Mammary epithelial cell (primary cell): Measurements from ENCODE around the gene CMTM4.

Experiments used
- EZH2 ChIP-seq: IDR thresholded peaks from 2 replicates; pipeline ENCODE4 v1.6.1; 2012; ENCODE audit warnings: low read length, inconsistent platforms, borderline replicate concordance
- TF ChIP-seq, protein P1 (sequence below), 2 donors: IDR thresholded peaks in 1 of 2; conservative IDR thresholded peaks in 1 of 2; 2 replicates each; pipeline ENCODE4 v1.5.1; 2011 to 2012; ENCODE audit warnings: inconsistent platforms in 2 of 2, low read length in 2 of 2, mild to moderate bottlenecking in 2 of 2, control low read depth in 1 of 2, low read depth in 1 of 2; ENCODE audit not compliant: insufficient read depth in 1 of 2; ENCODE audit errors: extremely low read depth in 1 of 2

DNA sequence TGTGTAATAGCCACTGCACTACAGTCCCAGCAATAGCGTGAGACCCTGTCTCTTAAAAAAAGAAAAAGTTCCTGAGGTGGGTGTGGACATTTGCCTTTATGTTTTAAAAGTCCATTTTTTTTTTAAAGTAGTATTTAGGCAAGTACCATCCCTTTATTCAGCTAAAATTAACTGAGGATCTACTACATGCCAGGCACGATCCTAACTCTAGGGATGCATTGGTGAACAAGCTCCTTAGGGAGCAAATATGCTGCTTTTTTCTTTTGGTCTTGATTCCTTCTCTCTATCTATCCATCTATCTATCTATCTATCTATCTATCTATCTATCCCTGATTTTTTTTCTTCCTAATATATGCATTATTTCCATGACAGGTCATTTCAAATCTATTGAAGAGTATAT lies 47.4 kb downstream of the CMTM4 start:
- TF ChIP-seq, protein P1, sequence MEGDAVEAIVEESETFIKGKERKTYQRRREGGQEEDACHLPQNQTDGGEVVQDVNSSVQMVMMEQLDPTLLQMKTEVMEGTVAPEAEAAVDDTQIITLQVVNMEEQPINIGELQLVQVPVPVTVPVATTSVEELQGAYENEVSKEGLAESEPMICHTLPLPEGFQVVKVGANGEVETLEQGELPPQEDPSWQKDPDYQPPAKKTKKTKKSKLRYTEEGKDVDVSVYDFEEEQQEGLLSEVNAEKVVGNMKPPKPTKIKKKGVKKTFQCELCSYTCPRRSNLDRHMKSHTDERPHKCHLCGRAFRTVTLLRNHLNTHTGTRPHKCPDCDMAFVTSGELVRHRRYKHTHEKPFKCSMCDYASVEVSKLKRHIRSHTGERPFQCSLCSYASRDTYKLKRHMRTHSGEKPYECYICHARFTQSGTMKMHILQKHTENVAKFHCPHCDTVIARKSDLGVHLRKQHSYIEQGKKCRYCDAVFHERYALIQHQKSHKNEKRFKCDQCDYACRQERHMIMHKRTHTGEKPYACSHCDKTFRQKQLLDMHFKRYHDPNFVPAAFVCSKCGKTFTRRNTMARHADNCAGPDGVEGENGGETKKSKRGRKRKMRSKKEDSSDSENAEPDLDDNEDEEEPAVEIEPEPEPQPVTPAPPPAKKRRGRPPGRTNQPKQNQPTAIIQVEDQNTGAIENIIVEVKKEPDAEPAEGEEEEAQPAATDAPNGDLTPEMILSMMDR (conservative IDR thresholded peaks at IDR 0.05 in 1 of 2, IDR thresholded peaks at IDR 0.05 in 1 of 2; ENCODE audit: extremely low read depth in 1 of 2, insufficient read depth in 1 of 2, low read depth in 1 of 2, low read length in 2 of 2), result no peak
- no peak for TF ChIP-seq EZH2
